K562 (cell line): ENCODE results near the gene SPSB1. TPM values are rescaled to one million over a fixed set of nuclear protein-coding genes. Genes with fewer than 3 reads are reported as not detected.
A peak's percentile ranks its signal among the peaks of the same experiment; 100 is the strongest.

Source experiments
- CSDE1 ChIP-seq, 2 experiments: fragments of 450-650 bp; IDR thresholded peaks; 2 replicates each; pipeline ENCODE4 v1.6.1; 2016; ENCODE audit warnings: mild to moderate bottlenecking in 1 of 2
- GABPA ChIP-seq: fragments of 200-800 bp; sonication (Bioruptor generic); conservative IDR thresholded peaks from 2 replicates; pipeline ENCODE4 v1.6.1; 2016; ENCODE audit warnings: low read depth, missing genetic modification characterization, missing compliant biosample characterization
- GMEB1 ChIP-seq: fragments of 250-450 bp; sonication (Bioruptor Pico); IDR thresholded peaks from 2 replicates; pipeline ENCODE4 v1.4.0; 2020; ENCODE audit warnings: mild to moderate bottlenecking
- HLTF ChIP-seq: fragments of 450-650 bp; IDR thresholded peaks from 2 replicates; pipeline ENCODE4 v1.6.1; 2016
- JUN ChIP-seq, 2 experiments: sonication (generic) in 1 of 2; formaldehyde crosslinking in 1 of 2; IDR thresholded peaks; 2 replicates each; pipeline versions ENCODE4 v1.6.1 to v1.8.0; 2012 to 2022; ENCODE audit warnings: borderline replicate concordance in 2 of 2, mild to moderate bottlenecking in 2 of 2, improper control_type of control experiment in 1 of 2, low read depth in 1 of 2, low read length in 1 of 2, missing genetic modification reagents in 1 of 2
- JUND ChIP-seq, 2 experiments: IDR thresholded peaks; 2 replicates in 1 of 2; 3 replicates in 1 of 2; pipeline ENCODE4 v1.6.1; 2011; ENCODE audit warnings: borderline replicate concordance in 2 of 2, low read depth in 2 of 2, low read length in 2 of 2, improper control_type of control experiment in 1 of 2, missing biosample characterization in 1 of 2, missing genetic modification characterization in 1 of 2, missing genetic modification reagents in 1 of 2
- MEF2A ChIP-seq: IDR thresholded peaks from 2 replicates; pipeline ENCODE4 v1.6.1; 2011; ENCODE audit warnings: low read depth, mild to moderate bottlenecking, low read length, moderate library complexity; ENCODE audit not compliant: control insufficient read depth
- NFXL1 ChIP-seq: fragments of 450-650 bp; formaldehyde crosslinking; IDR thresholded peaks from 2 replicates; pipeline ENCODE4 v1.4.0; 2021; ENCODE audit warnings: mild to moderate bottlenecking
- PHF8 ChIP-seq: fragments of 200-600 bp; sonication (generic); IDR thresholded peaks from 2 replicates; pipeline ENCODE4 v1.6.1; 2012; ENCODE audit warnings: mixed run types, mild to moderate bottlenecking, inconsistent platforms, low read length, moderate library complexity, borderline replicate concordance
- POLR2A ChIP-seq: fragments of 450-650 bp; conservative IDR thresholded peaks from 2 replicates; pipeline ENCODE4 v1.6.1; 2016
- POLR3A ChIP-seq: IDR thresholded peaks from 2 replicates; pipeline ENCODE4 v1.6.1; 2011; ENCODE audit warnings: borderline replicate concordance, mild to moderate bottlenecking, moderate library complexity; ENCODE audit not compliant: insufficient read length, insufficient read depth; ENCODE audit errors: extremely low read depth
- RBM17 ChIP-seq: fragments of 200-400 bp; formaldehyde crosslinking; IDR thresholded peaks from 2 replicates; pipeline ENCODE4 v1.6.1; 2017; ENCODE audit warnings: low read depth, mild to moderate bottlenecking, low read length, borderline replicate concordance
- SIN3B ChIP-seq: fragments of 450-650 bp; IDR thresholded peaks from 2 replicates; pipeline ENCODE4 v1.6.1; 2017; ENCODE audit warnings: low read depth, mild to moderate bottlenecking, moderate library complexity
- SUPT5H ChIP-seq: fragments of 450-650 bp; IDR thresholded peaks from 2 replicates; pipeline ENCODE4 v1.6.1; 2016
- TRIM28 ChIP-seq: fragments of 450-650 bp; IDR thresholded peaks from 2 replicates; pipeline ENCODE4 v1.6.1; 2017
- ZNF121 ChIP-seq: sonication (generic); formaldehyde crosslinking; conservative IDR thresholded peaks from 2 replicates; pipeline ENCODE4 v1.8.0; 2022; ENCODE audit warnings: missing genetic modification reagents
- ZNF41 ChIP-seq: fragments of 250-450 bp; sonication (Bioruptor Pico); conservative IDR thresholded peaks from 2 replicates; pipeline ENCODE4 v1.4.0; 2020; ENCODE audit warnings: mild to moderate bottlenecking
- ZNF444 ChIP-seq: fragments of 250-450 bp; sonication (Bioruptor Pico); IDR thresholded peaks from 2 replicates; pipeline ENCODE4 v1.4.0; 2020; ENCODE audit warnings: mild to moderate bottlenecking, moderate library complexity
- ZNF77 ChIP-seq: fragments of 250-450 bp; sonication (Bioruptor Pico); IDR thresholded peaks from 2 replicates; pipeline ENCODE4 v1.5.0; 2020
- ZNF778 ChIP-seq: fragments of 450-650 bp; formaldehyde crosslinking; IDR thresholded peaks from 2 replicates; pipeline ENCODE4 v1.4.0; 2020; ENCODE audit warnings: mild to moderate bottlenecking, moderate library complexity
- polyA plus RNA-seq, 8 experiments: library from polyadenylated mRNA; depleted of rRNA in 4 of 8; stranded (reverse) in 5 of 8; unstranded in 3 of 8; fragments of >200 nt; fragmentation: Nextera tagmentation in 2 of 8; fragmentation: Illumina TruSeq in 1 of 8; extraction: Ambion mirVana in 2 of 8; extraction: Trizol in 1 of 8; gene quantifications; 2 replicates each; pipeline versions ENCODE4 v1.2.1 to v1.2.3, GENCODE V29; 2011 to 2014; ENCODE audit warnings: inconsistent platforms in 1 of 8, missing spikeins in 1 of 8
- total RNA-seq, 7 experiments: library from RNA; depleted of rRNA in 6 of 7; stranded (reverse); fragments of >200 nt in 6 of 7; fragmentation: Illumina TruSeq in 2 of 7; extraction: Trizol in 2 of 7; gene quantifications; 2 replicates each; pipeline versions ENCODE4 v1.2.1 to v1.2.3, GENCODE V29; 2011 to 2021; ENCODE audit warnings: low replicate concordance in 1 of 7
- TF ChIP-seq, protein P1 (sequence below), 2 experiments: fragments of 450-650 bp in 1 of 2; sonication (generic) in 1 of 2; formaldehyde crosslinking; conservative IDR thresholded peaks; 2 replicates each; pipeline versions ENCODE4 v1.4.0 to v1.8.1; 2020 to 2022; ENCODE audit warnings: mild to moderate bottlenecking in 1 of 2, missing genetic modification reagents in 1 of 2
- TF ChIP-seq, protein P2 (sequence below), 2 experiments: fragments of 450-650 bp in 1 of 2; IDR thresholded peaks; 2 replicates each; pipeline ENCODE4 v1.6.1; 2011 to 2017; ENCODE audit warnings: low read depth in 2 of 2, antibody characterized with exemption in 1 of 2, borderline replicate concordance in 1 of 2, low read length in 1 of 2, mild to moderate bottlenecking in 1 of 2, mixed read lengths in 1 of 2; ENCODE audit not compliant: control insufficient read depth in 1 of 2

Gene SPSB1
- total and polyA plus RNA-seq, 9 of the 15 experiments (the other 6 are each of a cell fraction or from before 2014, with no cell fraction given) = 0.06 to 0.35 (median 0.14) TPM; not detected in 6

DNA sequence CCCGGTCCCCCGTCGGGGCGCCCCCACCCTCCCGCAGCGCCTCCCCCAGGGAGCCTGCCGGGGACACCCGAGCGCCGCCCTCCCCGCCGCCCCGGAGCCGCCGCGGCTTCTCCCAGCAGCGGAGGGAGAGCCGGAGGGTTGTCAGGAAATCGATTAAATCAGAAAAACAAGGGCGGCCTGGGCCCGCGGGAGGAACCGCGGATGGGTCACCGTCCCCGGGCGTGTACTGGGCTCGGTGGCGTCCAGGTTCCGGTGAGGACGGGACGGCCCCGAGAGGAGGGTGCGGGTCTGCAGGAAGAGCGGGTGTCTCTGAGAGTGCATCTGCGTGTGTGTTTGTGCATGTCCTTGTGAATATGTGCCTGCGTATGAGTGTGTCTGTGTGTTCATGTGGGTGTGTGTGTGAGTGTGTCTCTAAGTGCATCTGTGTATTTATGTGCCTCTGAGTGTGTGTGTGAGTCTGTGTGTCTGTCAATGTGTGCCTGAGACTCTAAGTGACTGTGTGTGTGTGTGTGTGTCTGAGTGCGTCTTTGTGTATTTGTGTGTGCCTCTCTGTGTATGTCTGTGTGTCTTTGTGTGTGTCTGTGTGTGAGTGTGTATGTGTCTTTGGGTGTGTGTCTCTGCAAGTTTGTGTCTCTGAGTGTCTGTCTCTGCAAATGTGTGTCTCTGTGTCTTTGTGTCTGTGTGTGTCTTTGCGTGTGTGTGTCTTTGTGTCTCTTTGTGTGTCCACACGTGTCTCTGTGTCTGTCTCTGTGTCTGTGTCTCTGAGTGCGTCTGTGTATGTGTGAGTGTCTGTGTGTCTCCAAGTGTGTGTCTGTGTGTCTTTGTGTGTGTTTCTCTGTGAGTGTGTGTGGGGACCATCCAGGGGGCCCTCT, 1.1 kb downstream of the SPSB1 start (continued):
- TF ChIP-seq GABPA (tag) (no peak), TRIM28 (no peak), NFXL1 (no peak), GMEB1 (CRISPR knock-in tag) (no peak), ZNF41 (CRISPR knock-in tag) (no peak), JUN (IDR thresholded peaks at IDR 0.05; ENCODE audit: borderline replicate concordance, low read depth, low read length) (no peak), JUN (CRISPR knock-in tag; IDR thresholded peaks at IDR 0.05; ENCODE audit: borderline replicate concordance) (no peak), HLTF (peak; percentile 88), ZNF444 (CRISPR knock-in tag) (no peak), SUPT5H (peak; percentile 28; the same call in 1 of the 2 replicates), RBM17 (no peak), ZNF778 (CRISPR knock-in tag) (no peak), CSDE1 (IDR thresholded peaks at IDR 0.05) (peak in 1 of 2 experiments; percentile 69; a peak in 1 of 4 replicates), ZNF77 (CRISPR knock-in tag) (no peak), PHF8 (no peak), MEF2A (no peak), JUND (IDR thresholded peaks at IDR 0.05; ENCODE audit: borderline replicate concordance, low read depth, low read length) (no peak), JUND (tag; IDR thresholded peaks at IDR 0.05; ENCODE audit: borderline replicate concordance, low read depth, low read length) (no peak), POLR2A (no peak), POLR3A (no peak), ZNF121 (no peak), SIN3B (no peak)
- TF ChIP-seq, protein P1, sequence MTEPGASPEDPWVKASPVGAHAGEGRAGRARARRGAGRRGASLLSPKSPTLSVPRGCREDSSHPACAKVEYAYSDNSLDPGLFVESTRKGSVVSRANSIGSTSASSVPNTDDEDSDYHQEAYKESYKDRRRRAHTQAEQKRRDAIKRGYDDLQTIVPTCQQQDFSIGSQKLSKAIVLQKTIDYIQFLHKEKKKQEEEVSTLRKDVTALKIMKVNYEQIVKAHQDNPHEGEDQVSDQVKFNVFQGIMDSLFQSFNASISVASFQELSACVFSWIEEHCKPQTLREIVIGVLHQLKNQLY (CRISPR knock-in tag; conservative IDR thresholded peaks at IDR 0.05) = no peak
- TF ChIP-seq, protein P2, sequence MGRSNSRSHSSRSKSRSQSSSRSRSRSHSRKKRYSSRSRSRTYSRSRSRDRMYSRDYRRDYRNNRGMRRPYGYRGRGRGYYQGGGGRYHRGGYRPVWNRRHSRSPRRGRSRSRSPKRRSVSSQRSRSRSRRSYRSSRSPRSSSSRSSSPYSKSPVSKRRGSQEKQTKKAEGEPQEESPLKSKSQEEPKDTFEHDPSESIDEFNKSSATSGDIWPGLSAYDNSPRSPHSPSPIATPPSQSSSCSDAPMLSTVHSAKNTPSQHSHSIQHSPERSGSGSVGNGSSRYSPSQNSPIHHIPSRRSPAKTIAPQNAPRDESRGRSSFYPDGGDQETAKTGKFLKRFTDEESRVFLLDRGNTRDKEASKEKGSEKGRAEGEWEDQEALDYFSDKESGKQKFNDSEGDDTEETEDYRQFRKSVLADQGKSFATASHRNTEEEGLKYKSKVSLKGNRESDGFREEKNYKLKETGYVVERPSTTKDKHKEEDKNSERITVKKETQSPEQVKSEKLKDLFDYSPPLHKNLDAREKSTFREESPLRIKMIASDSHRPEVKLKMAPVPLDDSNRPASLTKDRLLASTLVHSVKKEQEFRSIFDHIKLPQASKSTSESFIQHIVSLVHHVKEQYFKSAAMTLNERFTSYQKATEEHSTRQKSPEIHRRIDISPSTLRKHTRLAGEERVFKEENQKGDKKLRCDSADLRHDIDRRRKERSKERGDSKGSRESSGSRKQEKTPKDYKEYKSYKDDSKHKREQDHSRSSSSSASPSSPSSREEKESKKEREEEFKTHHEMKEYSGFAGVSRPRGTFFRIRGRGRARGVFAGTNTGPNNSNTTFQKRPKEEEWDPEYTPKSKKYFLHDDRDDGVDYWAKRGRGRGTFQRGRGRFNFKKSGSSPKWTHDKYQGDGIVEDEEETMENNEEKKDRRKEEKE (IDR thresholded peaks at IDR 0.05; ENCODE audit: borderline replicate concordance in 1 of 2, control insufficient read depth in 1 of 2, low read depth in 2 of 2, low read length in 1 of 2) = no peak
